Kidney glomerular epithelial cell (primary cell): ENCODE data around the gene ZNF471.

Experiments
- DNase-seq: peaks from one replicate; lab custom pipeline; 2025; lab: John Stamatoyannopoulos, UW

The ZNF471 gene

GRCh38 chr19:56573914-56574313 lies 66.3 kb downstream of the ZNF471 start:
- DNase-seq = no peak

GRCh38 chr19:56577719-56578602 lies 70.3 kb downstream of the ZNF471 start:
- no peak for DNase-seq
